HG03575 (cell line): ENCODE results near the gene PRRC2B.

Source experiments
- ATAC-seq: cut with Tn5 transposase; IDR thresholded peaks from one replicate; pipeline ENCODE4 v1.9.1; 2021; ENCODE audit not compliant: unreplicated experiment, insufficient number of reproducible peaks, low FRiP score; ENCODE audit errors: extremely low read depth

PRRC2B gene

GRCh38 chr9:131477367-131477766 lies 83.5 kb downstream of the PRRC2B start:
- no peak for ATAC-seq

- ATAC-seq, result no peak
Observed at GRCh38 chr9:131477816-131478419, 84.0 kb downstream of the PRRC2B start.

DNA sequence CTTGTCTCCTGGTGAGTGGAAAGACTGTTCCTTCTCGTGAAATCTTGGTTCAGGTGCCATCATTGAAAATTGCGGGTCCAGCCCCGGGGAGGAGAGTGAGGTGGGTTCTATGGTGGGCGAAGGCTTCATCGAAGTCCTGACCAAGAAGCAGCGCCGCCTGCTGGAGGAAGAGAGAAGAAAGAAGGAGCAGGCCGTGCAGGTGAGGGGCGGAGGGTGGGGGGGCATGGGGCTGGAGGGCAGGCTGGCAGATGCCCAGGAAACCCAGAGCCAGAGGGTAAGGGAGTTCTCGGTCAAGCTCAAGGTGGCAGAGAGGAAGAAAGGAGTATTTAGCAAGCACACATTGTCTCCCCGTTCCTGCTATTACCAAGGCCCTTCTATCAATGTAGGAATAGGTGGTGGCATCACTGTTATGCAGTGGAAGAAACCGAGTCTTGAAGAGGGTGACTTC lies 84.6 kb downstream of the PRRC2B start:
- no peak for ATAC-seq

- no peak for ATAC-seq
Observed at GRCh38 chr9:131478911-131479310, 85.0 kb downstream of the PRRC2B start.

DNA sequence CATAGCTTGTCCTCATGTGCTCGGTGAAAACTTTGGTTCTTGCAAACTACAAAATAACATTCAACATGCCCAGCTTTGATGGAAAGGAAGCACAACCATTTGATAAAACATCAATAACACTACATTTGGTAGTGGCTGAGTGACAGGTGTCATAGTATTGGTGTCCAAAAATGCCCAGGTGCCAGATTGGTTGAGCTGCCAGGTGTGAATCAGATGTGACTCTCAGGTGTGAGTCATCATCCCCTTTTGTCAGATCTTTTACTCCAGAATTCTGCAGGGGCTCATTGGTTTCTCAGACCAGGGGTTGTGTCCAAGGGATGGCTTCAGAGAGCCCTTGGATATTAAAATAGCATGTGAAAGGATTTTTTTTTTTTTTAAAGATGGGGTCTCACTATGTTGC lies 86.4 kb downstream of the PRRC2B start:
- no peak for ATAC-seq

GRCh38 chr9:131481441-131482342 lies 87.8 kb downstream of the PRRC2B start:
- no peak for ATAC-seq

- ATAC-seq, result no peak
Observed at GRCh38 chr9:131482343-131483006, 88.6 kb downstream of the PRRC2B start.

GRCh38 chr9:131483319-131484050 lies 89.6 kb downstream of the PRRC2B start:
- ATAC-seq, result no peak

DNA sequence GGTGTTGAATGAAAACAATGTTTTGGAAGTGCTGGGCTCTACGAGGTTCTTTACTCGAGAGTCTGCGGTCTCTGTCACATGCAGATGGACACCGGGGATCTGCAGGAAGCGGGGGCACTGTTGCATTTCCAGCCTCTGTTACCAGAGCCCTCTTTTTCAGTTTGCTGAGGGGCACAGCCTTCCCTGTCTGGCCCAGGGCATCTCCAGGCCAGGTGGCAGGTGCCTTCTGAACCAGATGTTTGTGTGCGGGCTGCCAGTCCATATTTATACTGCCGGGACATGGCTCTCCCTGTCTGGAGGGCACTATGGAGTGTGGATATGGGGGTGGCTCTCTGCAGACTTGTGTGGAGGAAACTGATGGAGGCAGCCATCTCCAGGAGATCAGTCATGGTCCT lies 90.2 kb downstream of the PRRC2B start:
- ATAC-seq, result no peak

DNA sequence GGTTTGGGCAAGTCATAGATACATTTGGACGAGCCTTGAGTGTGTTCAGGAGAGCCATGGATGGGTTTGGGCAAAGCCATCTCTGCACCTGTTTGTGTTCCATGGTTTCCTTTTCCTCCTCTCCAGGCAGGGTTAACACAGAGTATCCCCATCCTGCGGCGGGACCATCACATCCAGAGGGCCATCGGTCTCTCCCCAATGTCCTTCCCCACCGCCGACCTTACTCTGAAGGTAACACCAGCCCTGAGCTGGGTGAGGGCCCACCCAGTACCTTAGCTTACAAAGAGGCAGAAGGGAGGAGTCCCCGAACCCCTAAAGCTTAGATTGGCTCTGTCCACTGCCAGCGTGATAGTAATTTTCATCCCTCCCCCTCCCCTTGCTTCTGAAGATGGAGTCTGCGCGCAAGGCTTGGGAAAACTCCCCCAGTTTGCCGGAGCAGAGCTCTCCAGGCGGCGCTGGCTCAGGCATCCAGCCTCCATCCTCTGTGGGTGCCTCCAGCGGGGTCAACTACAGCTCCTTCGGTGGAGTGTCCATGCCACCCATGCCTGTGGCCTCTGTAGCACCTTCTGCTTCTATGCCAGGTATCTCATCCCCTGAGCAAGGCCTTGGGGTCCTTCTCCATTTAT lies 90.8 kb downstream of the PRRC2B start:
- ATAC-seq, result no peak

- no peak for ATAC-seq
Observed at GRCh38 chr9:131485206-131485605, 91.3 kb downstream of the PRRC2B start.

DNA sequence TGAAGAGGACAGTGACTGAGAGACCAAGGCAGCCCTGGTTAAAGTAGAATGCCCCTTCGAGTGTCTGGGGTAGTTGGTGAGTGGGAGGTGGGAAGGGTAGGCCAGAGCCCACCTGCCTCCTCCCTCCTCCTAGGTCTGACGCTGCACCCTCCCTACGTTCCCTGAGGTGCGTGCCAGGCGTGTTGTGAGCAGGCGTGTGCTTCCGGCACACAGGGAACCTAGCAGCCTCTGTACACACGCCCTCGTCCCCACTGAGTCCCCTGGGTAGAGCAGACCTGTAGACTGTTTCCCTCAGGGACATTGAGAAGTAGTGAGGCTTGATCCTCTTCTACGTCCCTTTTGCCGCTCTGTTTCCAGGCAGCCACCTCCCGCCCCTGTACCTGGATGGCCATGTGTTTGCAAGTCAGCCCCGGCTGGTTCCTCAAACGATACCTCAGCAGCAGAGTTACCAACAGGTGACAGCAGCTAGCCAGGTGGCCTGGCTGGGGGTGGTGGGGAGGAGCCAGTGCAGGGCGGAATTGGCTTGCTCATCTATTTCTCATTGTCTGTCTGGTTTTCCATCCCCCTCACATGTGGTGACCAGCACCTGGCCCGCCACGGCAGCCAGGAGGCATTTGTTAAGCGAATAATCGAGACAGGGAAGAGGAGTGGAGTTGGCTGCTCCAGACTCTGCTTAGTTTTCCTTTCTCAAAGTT lies 92.0 kb downstream of the PRRC2B start:
- ATAC-seq, result no peak

- ATAC-seq, result no peak
Observed at GRCh38 chr9:131487001-131487400, 93.1 kb downstream of the PRRC2B start.

- no peak for ATAC-seq
Observed at GRCh38 chr9:131487621-131488031, 93.7 kb downstream of the PRRC2B start.

DNA sequence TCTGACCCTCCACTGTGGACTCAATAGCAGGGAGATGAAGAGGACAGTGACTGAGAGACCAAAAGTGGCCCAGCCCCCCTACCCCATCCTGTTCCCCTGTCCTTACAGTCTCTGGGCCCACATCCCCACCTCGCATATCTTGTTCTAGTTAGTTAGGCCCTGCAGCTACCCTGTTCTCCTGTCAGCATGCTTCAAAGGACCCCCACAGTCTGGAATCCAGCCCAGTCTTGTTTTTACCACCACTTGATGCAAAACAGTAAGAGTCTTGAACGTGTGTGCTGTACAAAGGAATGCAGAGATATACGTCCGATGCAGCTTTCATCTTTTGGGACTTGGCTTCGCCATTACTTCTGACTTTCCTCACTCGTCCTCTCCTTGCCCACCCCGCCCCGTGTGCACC lies 96.6 kb downstream of the PRRC2B start:
- ATAC-seq, result no peak

DNA sequence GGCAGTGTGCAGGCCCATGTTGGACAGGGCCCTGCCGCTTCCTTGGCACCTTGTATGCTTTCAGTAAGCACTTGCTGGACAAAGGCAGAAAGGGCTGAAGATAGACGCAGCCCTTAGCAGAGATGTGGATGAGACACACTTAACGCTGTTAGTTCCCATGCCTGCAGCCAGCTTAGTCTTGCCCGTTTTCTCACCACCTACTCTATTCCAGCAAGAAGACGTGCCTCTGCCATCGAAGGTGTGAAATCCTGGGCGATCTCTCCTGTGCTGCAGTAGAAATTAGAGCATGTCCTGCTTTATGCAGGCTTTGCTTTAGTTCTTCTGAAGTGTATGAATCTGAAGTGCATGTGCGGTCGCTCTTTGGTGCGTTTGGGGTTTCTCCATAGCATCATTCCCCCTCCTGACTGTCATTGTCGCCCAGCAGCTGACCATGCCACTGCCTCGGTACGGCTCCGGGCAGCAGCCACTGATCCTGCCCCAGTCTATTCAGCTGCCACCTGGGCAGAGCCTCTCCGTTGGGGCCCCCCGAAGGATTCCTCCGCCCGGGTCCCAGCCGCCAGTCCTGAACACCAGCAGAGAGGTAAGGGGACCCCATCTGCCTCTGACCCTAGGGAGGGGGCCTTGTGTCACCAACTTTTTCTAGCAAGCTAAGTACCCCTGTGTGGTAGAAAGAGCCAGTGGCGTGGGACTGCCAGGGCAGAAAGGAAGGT lies 97.3 kb downstream of the PRRC2B start:
- ATAC-seq, result no peak

DNA sequence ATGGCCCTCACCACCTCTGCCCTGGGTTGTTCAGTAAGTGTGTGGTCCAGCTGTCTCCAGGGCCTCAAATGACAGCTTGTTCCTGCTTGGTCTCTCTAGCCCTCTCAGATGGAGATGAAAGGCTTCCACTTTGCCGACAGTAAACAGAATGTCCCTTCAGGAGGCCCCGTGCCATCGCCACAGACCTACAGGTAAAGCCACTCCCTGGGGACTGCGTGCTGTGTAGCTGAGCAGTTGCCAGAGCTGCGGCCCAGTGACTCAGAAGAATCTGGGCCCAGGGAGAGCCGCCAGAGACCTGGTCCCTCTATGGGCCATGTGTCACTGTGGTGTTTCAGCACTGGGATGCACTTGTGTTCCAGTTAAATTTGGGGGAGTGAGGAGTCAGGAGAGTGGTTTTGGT lies 98.2 kb downstream of the PRRC2B start:
- no peak for ATAC-seq
